Measurements from ENCODE around the gene EFCAB12.

EFCAB12 gene

DNA sequence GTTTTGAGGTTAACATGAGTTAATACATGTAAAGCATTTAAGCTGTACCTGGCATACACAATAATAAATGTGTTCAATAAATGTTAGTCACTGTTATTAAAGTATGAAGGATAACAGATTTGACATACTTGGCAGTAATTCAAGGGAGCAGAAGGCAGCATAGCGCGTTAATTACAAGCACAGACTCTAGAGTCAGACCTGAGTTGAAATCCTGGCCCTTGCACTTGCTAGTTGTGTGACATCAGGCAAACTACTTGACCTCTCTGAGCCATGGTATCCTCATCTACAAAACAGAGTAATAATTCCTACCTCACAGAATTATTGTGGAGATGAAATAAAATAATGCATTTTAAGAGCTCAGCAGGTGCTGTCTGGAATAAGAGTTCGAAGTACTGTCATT, 17.0 kb upstream of the EFCAB12 start:
- Histone ChIP-seq H3K9ac (ENCODE audit: low read length) (no peak overlapping the region), H3K4me1 (ENCODE audit: control insufficient read depth in 1 of 2, insufficient read depth in 2 of 2, low read length in 2 of 2) (peaks cover 2 to 8% of the 10 kb centered on the region in 2 experiments), H3K23ac (ENCODE audit: low read length) (no peak overlapping the region), H2BK120ac (ENCODE audit: insufficient read depth, low read length, poor library complexity) (no peak overlapping the region), H3K9me3 (ENCODE audit: insufficient read depth, low read depth, low read length) (no peaks in the 10 kb centered on the region), H4K12ac (ENCODE audit: low read depth, low read length) (no peak overlapping the region), H3K79me2 (ENCODE audit: control insufficient read depth, insufficient read depth, low read length, poor library complexity) (no peaks in the 10 kb centered on the region), H3K18ac (ENCODE audit: low read length) (no peak overlapping the region), H3K27me3 (ENCODE audit: insufficient read depth, low read length) (no peaks in the 10 kb centered on the region), H4K8ac (ENCODE audit: low read depth, low read length) (no peak overlapping the region), H3K36me3 (ENCODE audit: control insufficient read depth in 1 of 2, insufficient read depth in 2 of 2, low read length in 2 of 2) (no peaks in the 10 kb centered on the region), H3K4me3 (ENCODE audit: low read depth, low read length) (no peak overlapping the region), H2BK5ac (ENCODE audit: low read depth, low read length, poor library complexity) (no peak overlapping the region), H3K4ac (ENCODE audit: low read depth, low read length) (no peak overlapping the region), H2BK12ac (ENCODE audit: low read length) (no peak overlapping the region), H3K14ac (ENCODE audit: low read length) (no peak overlapping the region), H3K27ac (ENCODE audit: low read depth, low read length) (no peak overlapping the region), H3K4me2 (ENCODE audit: low read length) (no peak overlapping the region), H3K79me1 (ENCODE audit: low read length) (no peaks in the 10 kb centered on the region), H2AK5ac (ENCODE audit: low read length) (no peak overlapping the region), H4K91ac (ENCODE audit: low read depth, low read length) (no peak overlapping the region), H2AFZ (ENCODE audit: insufficient read depth, low read length, poor library complexity) (no peak overlapping the region)
- no CpG with 5 or more reads among the region's 3 CpGs for WGBS (ENCODE audit: extremely low coverage, insufficient coverage, insufficient read length)
- DNase-seq = no peak

DNA sequence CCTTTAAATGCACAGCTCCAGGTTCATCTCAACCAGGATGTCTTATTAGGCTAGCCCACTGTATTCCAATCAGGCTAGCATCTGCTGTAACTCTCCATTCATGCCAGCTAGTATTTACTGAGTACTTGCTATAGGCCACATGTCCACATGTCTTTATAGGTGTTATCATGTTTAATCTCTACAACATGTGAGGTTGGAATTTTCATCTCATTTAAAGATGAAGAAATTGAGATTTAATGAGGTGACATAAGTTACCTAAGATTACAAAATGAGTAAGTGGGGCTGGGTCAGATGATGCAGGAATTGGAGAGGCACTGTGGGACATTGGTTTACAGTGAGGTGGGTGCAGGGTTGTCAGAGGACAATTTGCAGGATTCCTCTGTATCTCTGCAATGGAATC, 14.5 kb upstream of the EFCAB12 start:
- H3K36me3 ChIP-seq (ENCODE audit: control insufficient read depth in 1 of 2, insufficient read depth in 2 of 2, low read length in 2 of 2) = no peaks in the 10 kb centered on the region
- H3K4ac ChIP-seq (ENCODE audit: low read depth, low read length) = no peak overlapping the region
- peaks cover 2 to 7% of the 10 kb centered on the region in 2 experiments for H3K4me1 ChIP-seq (ENCODE audit: control insufficient read depth in 1 of 2, insufficient read depth in 2 of 2, low read length in 2 of 2)
- H3K79me1 ChIP-seq (ENCODE audit: low read length) = peaks cover 7% of the 10 kb centered on the region
- H3K9ac ChIP-seq (ENCODE audit: low read length) = no peak overlapping the region
- no peaks in the 10 kb centered on the region for H3K27me3 ChIP-seq (ENCODE audit: insufficient read depth, low read length)
- no peak overlapping the region for H3K23ac ChIP-seq (ENCODE audit: low read length)
- DNase-seq = no peak
- H4K12ac ChIP-seq (ENCODE audit: low read depth, low read length) = no peak overlapping the region
- peaks cover 9% of the 10 kb centered on the region for H3K79me2 ChIP-seq (ENCODE audit: control insufficient read depth, insufficient read depth, low read length, poor library complexity)
- H3K27ac ChIP-seq (ENCODE audit: low read depth, low read length) = no peak overlapping the region
- no peak overlapping the region for H2BK120ac ChIP-seq (ENCODE audit: insufficient read depth, low read length, poor library complexity)
- no peaks in the 10 kb centered on the region for H3K9me3 ChIP-seq (ENCODE audit: insufficient read depth, low read depth, low read length)
- no peak overlapping the region for H2BK5ac ChIP-seq (ENCODE audit: low read depth, low read length, poor library complexity)
- no peak overlapping the region for H4K91ac ChIP-seq (ENCODE audit: low read depth, low read length)
- no peak overlapping the region for H3K4me2 ChIP-seq (ENCODE audit: low read length)
- no peak overlapping the region for H2BK12ac ChIP-seq (ENCODE audit: low read length)
- H2AFZ ChIP-seq (ENCODE audit: insufficient read depth, low read length, poor library complexity) = no peak overlapping the region
- H3K14ac ChIP-seq (ENCODE audit: low read length) = no peak overlapping the region
- no peak overlapping the region for H2AK5ac ChIP-seq (ENCODE audit: low read length)
- no peak overlapping the region for H3K18ac ChIP-seq (ENCODE audit: low read length)
- H4K8ac ChIP-seq (ENCODE audit: low read depth, low read length) = no peak overlapping the region
- H3K4me3 ChIP-seq (ENCODE audit: low read depth, low read length) = no peak overlapping the region

DNA sequence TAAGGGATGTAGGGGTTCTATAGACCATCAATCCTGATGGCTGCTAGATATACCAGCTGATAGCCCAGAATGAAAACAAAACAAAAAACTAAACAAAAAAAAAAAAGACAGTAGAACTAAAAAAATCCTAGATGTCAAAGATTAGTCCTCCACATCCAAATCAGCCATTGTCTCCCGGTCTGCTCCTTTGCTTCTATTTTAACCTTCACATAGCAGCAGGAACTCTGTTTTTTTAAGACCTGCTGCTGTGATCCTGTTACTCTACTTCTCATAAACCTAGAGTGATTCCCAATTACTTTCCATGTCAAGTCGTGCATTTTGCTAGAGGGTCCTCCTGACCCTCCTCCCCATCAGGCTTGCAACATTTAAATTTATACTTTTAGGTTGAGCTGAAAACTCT, 14.1 kb upstream of the EFCAB12 start:
- no peak overlapping the region for H2AFZ ChIP-seq (ENCODE audit: insufficient read depth, low read length, poor library complexity)
- peaks cover 7% of the 10 kb centered on the region for H3K79me1 ChIP-seq (ENCODE audit: low read length)
- DNase-seq = no peak
- no peak overlapping the region for H4K12ac ChIP-seq (ENCODE audit: low read depth, low read length)
- no CpG with 5 or more reads among the region's 2 CpGs for WGBS (ENCODE audit: extremely low coverage, insufficient coverage, insufficient read length)
- no peaks in the 10 kb centered on the region for H3K27me3 ChIP-seq (ENCODE audit: insufficient read depth, low read length)
- H2BK5ac ChIP-seq (ENCODE audit: low read depth, low read length, poor library complexity) = no peak overlapping the region
- no peak overlapping the region for H2BK120ac ChIP-seq (ENCODE audit: insufficient read depth, low read length, poor library complexity)
- no peak overlapping the region for H4K91ac ChIP-seq (ENCODE audit: low read depth, low read length)
- no peaks in the 10 kb centered on the region for H3K9me3 ChIP-seq (ENCODE audit: insufficient read depth, low read depth, low read length)
- no peak overlapping the region for H3K18ac ChIP-seq (ENCODE audit: low read length)
- H3K4ac ChIP-seq (ENCODE audit: low read depth, low read length) = no peak overlapping the region
- no peak overlapping the region for H2AK5ac ChIP-seq (ENCODE audit: low read length)
- no peak overlapping the region for H3K9ac ChIP-seq (ENCODE audit: low read length)
- no peak overlapping the region for H4K8ac ChIP-seq (ENCODE audit: low read depth, low read length)
- no peak overlapping the region for H3K27ac ChIP-seq (ENCODE audit: low read depth, low read length)
- H2BK12ac ChIP-seq (ENCODE audit: low read length) = no peak overlapping the region
- peaks cover 0 to 2% of the 10 kb centered on the region in 2 experiments for H3K36me3 ChIP-seq (ENCODE audit: control insufficient read depth in 1 of 2, insufficient read depth in 2 of 2, low read length in 2 of 2)
- H3K4me1 ChIP-seq (ENCODE audit: control insufficient read depth in 1 of 2, insufficient read depth in 2 of 2, low read length in 2 of 2) = peaks cover 2 to 7% of the 10 kb centered on the region in 2 experiments
- no peak overlapping the region for H3K14ac ChIP-seq (ENCODE audit: low read length)
- H3K4me3 ChIP-seq (ENCODE audit: low read depth, low read length) = no peak overlapping the region
- no peak overlapping the region for H3K23ac ChIP-seq (ENCODE audit: low read length)
- no peak overlapping the region for H3K4me2 ChIP-seq (ENCODE audit: low read length)
- peaks cover 9% of the 10 kb centered on the region for H3K79me2 ChIP-seq (ENCODE audit: control insufficient read depth, insufficient read depth, low read length, poor library complexity)

DNA sequence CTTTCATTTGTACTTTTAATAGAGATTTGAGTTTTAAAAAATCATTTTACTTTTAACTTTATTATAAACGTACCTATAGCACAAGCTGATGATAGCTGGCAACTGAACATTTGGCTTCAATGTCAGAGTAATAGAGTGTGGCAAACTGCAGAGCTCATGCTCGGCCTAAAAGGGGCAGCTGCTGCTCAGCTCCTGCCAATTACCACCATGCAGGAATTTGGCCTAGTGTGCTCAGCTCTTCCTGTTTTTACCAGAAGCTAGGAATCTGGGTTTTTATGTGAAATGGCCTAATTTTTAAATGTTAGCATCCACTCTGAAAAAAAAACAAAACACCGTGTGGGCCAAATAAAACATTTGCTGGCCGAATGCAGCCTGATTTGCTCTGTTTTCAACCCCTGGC, 13.3 kb upstream of the EFCAB12 start:
- Histone ChIP-seq H3K27ac (ENCODE audit: low read depth, low read length) (no peak overlapping the region), H4K8ac (ENCODE audit: low read depth, low read length) (no peak overlapping the region), H2AFZ (ENCODE audit: insufficient read depth, low read length, poor library complexity) (no peak overlapping the region), H3K18ac (ENCODE audit: low read length) (no peak overlapping the region), H3K4ac (ENCODE audit: low read depth, low read length) (no peak overlapping the region), H2BK120ac (ENCODE audit: insufficient read depth, low read length, poor library complexity) (no peak overlapping the region), H3K79me2 (ENCODE audit: control insufficient read depth, insufficient read depth, low read length, poor library complexity) (peaks cover 9% of the 10 kb centered on the region), H3K36me3 (ENCODE audit: control insufficient read depth in 1 of 2, insufficient read depth in 2 of 2, low read length in 2 of 2) (peaks cover 0 to 4% of the 10 kb centered on the region in 2 experiments), H3K4me3 (ENCODE audit: low read depth, low read length) (no peak overlapping the region), H3K4me1 (ENCODE audit: control insufficient read depth in 1 of 2, insufficient read depth in 2 of 2, low read length in 2 of 2) (peaks cover 0 to 7% of the 10 kb centered on the region in 2 experiments), H3K14ac (ENCODE audit: low read length) (no peak overlapping the region), H3K4me2 (ENCODE audit: low read length) (no peak overlapping the region), H3K79me1 (ENCODE audit: low read length) (peaks cover 7% of the 10 kb centered on the region), H2BK12ac (ENCODE audit: low read length) (no peak overlapping the region), H3K9me3 (ENCODE audit: insufficient read depth, low read depth, low read length) (no peaks in the 10 kb centered on the region), H3K27me3 (ENCODE audit: insufficient read depth, low read length) (no peaks in the 10 kb centered on the region), H3K23ac (ENCODE audit: low read length) (no peak overlapping the region), H2BK5ac (ENCODE audit: low read depth, low read length, poor library complexity) (no peak overlapping the region), H4K12ac (ENCODE audit: low read depth, low read length) (no peak overlapping the region), H3K9ac (ENCODE audit: low read length) (no peak overlapping the region), H2AK5ac (ENCODE audit: low read length) (no peak overlapping the region), H4K91ac (ENCODE audit: low read depth, low read length) (no peak overlapping the region)
- no peak for DNase-seq
- no CpG with 5 or more reads among the region's 4 CpGs for WGBS (ENCODE audit: extremely low coverage, insufficient coverage, insufficient read length)
